Motor neuron (in vitro differentiated cells): ENCODE data around the gene PDYN. TPM values are rescaled to one million over a fixed set of nuclear protein-coding genes. Genes with fewer than 3 reads are reported as not detected.

ENCODE experiments used
- ATAC-seq, 8 experiments: fragments of 200-7000 bp; cut with Tn5 transposase; replicated peaks in 6 of 8; 2 replicates each; pipeline ENCODE4 v1.8.0; 2021; ENCODE audit warnings: mild to moderate bottlenecking in 8 of 8, moderate library complexity in 8 of 8
- H3K27ac ChIP-seq, 2 donors: fragments of 250-450 bp; sonication (Bioruptor Pico); 2 replicates each; pipeline ENCODE4 v1.9.0; 2021; ENCODE audit warnings: antibody characterized with exemption in 2 of 2, mild to moderate bottlenecking in 2 of 2, moderate library complexity in 1 of 2
- H3K4me1 ChIP-seq, 2 donors: fragments of 250-450 bp; sonication (Bioruptor Pico); replicated peaks in 1 of 2; 2 replicates each; pipeline ENCODE4 v1.6.1; 2021; ENCODE audit warnings: antibody characterized with exemption in 2 of 2, mild to moderate bottlenecking in 2 of 2, moderate library complexity in 1 of 2
- H3K4me3 ChIP-seq, 5 donors: fragments of 250-450 bp; sonication (Bioruptor Pico); 2 replicates each; pipeline ENCODE4 v1.9.0; 2021; ENCODE audit warnings: antibody characterized with exemption in 5 of 5, mild to moderate bottlenecking in 5 of 5, moderate library complexity in 4 of 5
- WGBS, 10 experiments: fragments of 450-650 bp; shearing (Covaris generic); methylation state at CpG; one replicate each; pipeline ENCODE4 v1.0.0; 2022; 5-methylcytosine and 5-hydroxymethylcytosine counted together
- in situ Hi-C, 9 experiments: fragments of 400-800 bp; cut with MboI; loops; one replicate each; pipeline ENCODE4 v1.15.0; 2021; ENCODE audit warnings: low sequenced_read_pairs in 9 of 9, low pct_unique_long_range_greater_than_20kb in 2 of 9; ENCODE audit not compliant: unreplicated experiment in 9 of 9
- total RNA-seq, 8 experiments: library from RNA; unstranded; fragments of 300-600 nt; gene quantifications; 2 replicates each; pipeline versions ENCODE4 v1.2.3 to v1.2.4, GENCODE V29; 2022

The PDYN gene
- total RNA-seq, 8 experiments from 2014 or later, result 0.09 to 0.10 (median 0.09) TPM; not detected in 5

- no peaks in the 10 kb centered on the region for H3K4me1 ChIP-seq
- H3K4me3 ChIP-seq, result no peak overlapping the region
- in situ Hi-C loops, result no loop called here
- 50 to 100% (median 82%) methylated on average over 1 to 7 of the region's 7 CpGs; no CpG with 5 or more reads in 3 of the 10 experiments for WGBS, 10 experiments
- no peak for ATAC-seq
- H3K27ac ChIP-seq, result no peak overlapping the region
Observed at GRCh38 chr20:1945660-1946059, 48.2 kb downstream of the PDYN start.

DNA sequence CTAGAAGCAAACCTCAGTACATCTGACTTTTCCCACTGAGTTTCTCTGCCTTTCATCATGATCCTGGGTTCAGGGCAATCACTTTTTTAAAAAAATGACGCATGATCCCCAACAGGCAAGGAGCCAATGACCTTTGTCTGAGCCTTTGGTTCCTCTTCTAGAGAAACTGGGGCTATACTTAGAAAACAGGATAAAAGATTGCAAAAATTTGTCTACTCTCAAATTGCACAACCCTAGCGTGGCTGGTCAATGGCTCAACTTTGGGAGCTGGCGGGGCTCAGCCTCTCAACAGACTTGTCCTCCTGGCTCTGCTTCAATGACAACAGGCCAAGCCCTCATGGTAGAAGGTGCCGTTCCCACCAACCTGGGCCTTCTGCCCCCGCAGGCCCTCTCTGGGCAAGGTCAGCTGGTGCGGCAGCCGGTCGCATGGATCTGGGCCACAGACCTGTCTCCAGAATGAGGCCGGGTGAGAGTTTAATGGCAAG, 48.7 kb downstream of the PDYN start:
- no peak for ATAC-seq
- H3K4me1 ChIP-seq, result no peaks in the 10 kb centered on the region
- 55 to 100% (median 100%) methylated on average over 1 to 7 of the region's 9 CpGs; no CpG with 5 or more reads in 4 of the 10 experiments for WGBS, 10 experiments
- no peak overlapping the region for H3K27ac ChIP-seq
- no peak overlapping the region for H3K4me3 ChIP-seq
- in situ Hi-C loops, result no loop called here

DNA sequence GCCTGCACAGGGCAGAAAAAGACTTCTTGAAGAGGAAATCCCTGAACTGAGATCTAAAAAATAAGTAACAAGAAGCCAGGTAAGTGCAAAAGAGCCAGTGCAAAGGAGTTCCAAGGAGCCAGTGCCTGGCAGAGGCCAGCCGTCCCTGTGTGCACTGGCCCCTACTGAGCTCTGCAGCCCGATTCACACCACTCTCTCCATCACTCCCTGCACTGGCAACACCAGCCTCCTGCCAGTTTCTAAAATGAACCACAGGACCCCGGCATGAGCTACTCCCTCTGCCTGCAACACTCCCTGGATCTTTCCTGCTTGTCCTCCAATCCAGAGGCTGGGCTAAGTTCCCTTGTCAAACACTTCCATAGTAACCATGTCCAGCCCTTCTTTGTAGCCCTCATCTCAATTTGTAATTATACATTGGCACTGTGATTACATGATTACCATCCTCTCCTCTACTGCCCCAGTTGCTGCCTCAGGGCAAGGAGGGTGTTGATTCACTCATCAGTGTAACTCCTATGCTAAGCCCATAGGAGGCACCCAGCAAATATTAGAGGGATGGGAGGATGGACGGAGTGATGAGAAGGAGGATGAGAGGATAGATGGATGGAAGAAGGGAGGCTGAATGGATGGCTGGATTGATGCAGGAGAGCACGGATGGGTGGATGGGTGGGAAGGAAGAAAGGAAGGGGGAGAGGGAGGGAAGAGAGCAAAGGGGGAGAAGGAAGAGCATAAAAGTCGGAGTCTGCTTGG, 49.3 kb downstream of the PDYN start:
- no peak overlapping the region for H3K27ac ChIP-seq
- WGBS, 10 experiments, result 39 to 85% (median 57%) methylated on average over 1 to 6 of the region's 6 CpGs; no CpG with 5 or more reads in 2 of the 10 experiments
- H3K4me3 ChIP-seq, result no peak overlapping the region
- no peaks in the 10 kb centered on the region for H3K4me1 ChIP-seq
- ATAC-seq, result peak in 3 of 8 experiments; percentile 21 to 72 (median 23)
- in situ Hi-C loops, result no loop called here

DNA sequence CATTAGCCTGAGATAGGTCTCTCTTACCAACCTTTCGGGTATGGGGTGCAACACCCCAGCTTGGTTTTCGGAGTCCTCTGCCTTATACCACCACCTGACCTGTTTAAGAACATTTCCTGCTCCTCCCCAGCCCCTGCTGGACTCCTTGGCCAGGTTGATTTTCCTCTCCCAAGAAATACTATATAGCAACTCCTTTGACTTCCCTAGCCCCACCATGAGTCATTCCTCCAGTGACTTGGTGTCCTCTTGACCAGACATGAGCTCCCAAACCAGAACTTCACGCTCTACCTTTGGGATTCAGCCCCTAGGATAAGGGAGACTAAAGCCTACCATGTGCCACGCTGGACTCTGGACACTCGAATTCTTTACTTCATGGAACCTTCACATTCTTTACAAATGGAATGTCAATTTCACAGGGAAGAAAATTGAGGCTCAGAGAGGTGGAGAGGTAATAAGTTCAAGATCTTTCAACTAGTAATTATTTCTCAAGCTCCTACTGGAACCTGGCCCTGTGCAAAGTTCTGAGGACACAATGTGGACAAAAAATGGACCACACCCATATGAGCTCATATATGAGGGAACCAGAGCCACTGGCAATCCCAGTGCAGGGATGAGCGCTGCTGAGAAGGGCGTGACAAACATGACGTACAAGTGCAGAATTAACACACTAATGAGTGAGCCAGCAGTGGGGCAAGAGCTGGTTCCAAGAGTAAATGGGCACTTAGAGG, 50.4 kb downstream of the PDYN start:
- ATAC-seq, result peak in 3 of 8 experiments; percentile 82 to 88 (median 82)
- H3K4me1 ChIP-seq, result no peaks in the 10 kb centered on the region
- WGBS, 10 experiments, result 30 to 92% (median 74%) methylated on average over 2 to 8 of the region's 8 CpGs; no CpG with 5 or more reads in 2 of the 10 experiments
- H3K27ac ChIP-seq, result no peak overlapping the region
- H3K4me3 ChIP-seq, result no peak overlapping the region
- in situ Hi-C loops, result no loop called here

DNA sequence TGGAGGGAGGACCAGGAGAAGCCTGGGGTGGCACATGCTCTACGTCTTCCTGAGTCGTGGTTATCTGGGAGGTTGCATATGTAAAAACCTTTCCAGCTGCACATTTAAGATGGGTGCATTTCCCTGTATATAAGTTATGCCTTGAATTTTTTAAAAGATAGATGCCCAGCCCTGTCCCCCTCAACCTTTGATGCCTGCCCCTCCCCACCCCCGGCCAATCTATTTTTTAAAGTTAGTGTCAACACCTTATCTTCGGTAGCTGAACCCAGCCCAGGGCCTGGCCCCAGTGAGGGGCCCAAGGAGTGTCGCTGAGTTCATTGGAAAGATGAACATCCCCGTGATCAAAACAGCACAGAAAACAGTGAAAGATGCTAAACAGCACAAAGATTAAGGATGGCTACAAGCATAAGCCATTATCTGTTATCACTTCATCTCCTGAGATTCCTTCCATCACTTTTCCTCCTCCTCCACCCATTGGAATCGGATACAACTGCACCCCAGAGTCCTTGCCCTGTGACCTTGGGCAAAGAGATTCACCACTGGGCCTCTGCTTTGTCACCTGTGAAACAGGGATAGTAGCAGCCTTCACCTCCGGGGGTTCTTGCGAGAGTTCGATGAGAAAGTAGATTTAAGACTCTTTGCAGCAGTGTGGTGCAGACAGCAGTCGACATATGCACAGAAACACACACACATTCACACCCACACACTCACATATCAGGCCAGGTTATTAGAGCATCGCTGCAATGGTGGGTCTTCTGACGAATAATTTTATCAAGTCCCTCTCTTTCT, 51.2 kb downstream of the PDYN start:
- peak in 2 of 8 experiments; percentile 2 to 3 for ATAC-seq
- no peak overlapping the region for H3K27ac ChIP-seq
- in situ Hi-C loops, result no loop called here
- 60 to 92% (median 84%) methylated on average over 2 to 12 of the region's 13 CpGs; no CpG with 5 or more reads in 3 of the 10 experiments for WGBS, 10 experiments
- no peaks in the 10 kb centered on the region for H3K4me1 ChIP-seq
- H3K4me3 ChIP-seq, result no peak overlapping the region

DNA sequence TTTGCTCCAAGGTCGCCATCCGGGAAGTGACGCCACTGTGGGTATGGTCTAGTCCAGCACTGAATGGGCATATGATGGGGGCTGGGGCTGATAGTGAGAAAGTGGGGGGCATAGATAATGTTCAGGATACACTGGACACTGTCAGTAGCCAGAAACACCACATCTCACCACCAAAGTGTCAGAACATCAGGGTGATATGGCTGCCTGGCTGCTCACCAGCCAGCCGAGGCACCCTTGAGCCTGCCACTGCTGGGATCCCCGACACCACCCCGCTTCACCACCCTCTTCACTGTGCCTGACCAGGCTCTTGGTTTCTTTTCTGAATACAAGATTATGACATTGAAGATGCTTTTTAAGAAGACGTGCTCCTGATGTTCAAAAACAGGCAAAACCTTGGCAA, 51.8 kb downstream of the PDYN start:
- Histone ChIP-seq H3K27ac (no peak overlapping the region), H3K4me3 (no peak overlapping the region), H3K4me1 (no peaks in the 10 kb centered on the region)
- WGBS, 10 experiments, result 70 to 100% (median 92%) methylated on average over 1 to 7 of the region's 7 CpGs; no CpG with 5 or more reads in 2 of the 10 experiments
- in situ Hi-C loops, result no loop called here
- no peak for ATAC-seq

DNA sequence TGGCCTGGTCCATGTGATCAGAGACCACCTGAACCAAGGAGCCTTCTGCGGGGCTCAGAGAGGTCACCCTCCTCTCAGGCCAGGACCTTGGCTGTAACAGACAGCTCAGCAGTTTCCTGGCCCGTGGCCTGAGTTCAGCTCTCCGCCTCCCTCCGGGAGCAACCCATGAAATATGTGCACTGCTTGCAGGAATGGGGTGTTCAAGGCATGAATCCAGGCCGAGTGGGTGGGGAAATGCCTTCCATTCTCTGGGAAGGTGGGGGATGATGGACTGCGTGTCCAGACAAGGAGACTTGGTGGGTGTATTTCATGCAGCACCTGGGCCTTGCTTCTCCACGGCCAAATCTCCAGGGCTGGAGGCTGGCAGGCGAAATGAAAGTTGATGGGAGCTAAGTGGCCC, 52.6 kb downstream of the PDYN start:
- ATAC-seq, result peak in 2 of 8 experiments; percentile 18 to 29
- no peak overlapping the region for H3K4me3 ChIP-seq
- H3K4me1 ChIP-seq, result no peaks in the 10 kb centered on the region
- no peak overlapping the region for H3K27ac ChIP-seq
- WGBS, 10 experiments, result 0 to 100% (median 67%) methylated on average over 1 to 7 of the region's 8 CpGs; no CpG with 5 or more reads in 3 of the 10 experiments
- in situ Hi-C loops, result no loop called here

GRCh38 chr20:1940581-1940980, 53.3 kb downstream of the PDYN start:
- H3K4me1 ChIP-seq, result no peaks in the 10 kb centered on the region
- in situ Hi-C loops, result no loop called here
- ATAC-seq, result no peak
- no peak overlapping the region for H3K27ac ChIP-seq
- 40 to 91% (median 86%) methylated on average over 1 to 5 of the region's 5 CpGs; no CpG with 5 or more reads in 1 of the 10 experiments for WGBS, 10 experiments
- no peak overlapping the region for H3K4me3 ChIP-seq

DNA sequence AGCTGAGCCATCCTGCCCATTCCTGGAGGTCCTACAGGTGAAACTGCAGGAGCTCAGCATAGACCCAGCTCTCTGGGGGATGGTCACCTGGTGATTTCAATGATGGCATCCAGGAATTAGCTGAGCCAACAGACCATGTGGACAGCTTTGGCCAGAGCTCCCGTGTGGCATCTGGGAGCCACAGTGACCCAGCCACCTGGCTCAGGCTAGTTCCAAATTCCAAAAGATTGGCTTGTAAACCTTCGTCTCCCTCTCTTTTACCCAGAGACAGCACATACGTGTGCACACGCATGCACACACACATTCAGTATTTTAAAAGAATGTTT, 54.6 kb downstream of the PDYN start:
- no peak for ATAC-seq
- Histone ChIP-seq H3K4me1 (no peaks in the 10 kb centered on the region), H3K27ac (no peak overlapping the region), H3K4me3 (no peak overlapping the region)
- in situ Hi-C loops, result no loop called here
- WGBS, 10 experiments, result 75 to 100% (median 100%) methylated on average over 1 to 4 of the region's 4 CpGs; no CpG with 5 or more reads in 4 of the 10 experiments

GRCh38 chr20:1938464-1939269, 55.2 kb downstream of the PDYN start:
- no peak for ATAC-seq
- Histone ChIP-seq H3K4me1 (no peaks in the 10 kb centered on the region), H3K27ac (no peak overlapping the region), H3K4me3 (no peak overlapping the region)
- 75 to 100% (median 79%) methylated on average over 1 to 11 of the region's 14 CpGs; no CpG with 5 or more reads in 5 of the 10 experiments for WGBS, 10 experiments
- in situ Hi-C loops, result no loop called here

DNA sequence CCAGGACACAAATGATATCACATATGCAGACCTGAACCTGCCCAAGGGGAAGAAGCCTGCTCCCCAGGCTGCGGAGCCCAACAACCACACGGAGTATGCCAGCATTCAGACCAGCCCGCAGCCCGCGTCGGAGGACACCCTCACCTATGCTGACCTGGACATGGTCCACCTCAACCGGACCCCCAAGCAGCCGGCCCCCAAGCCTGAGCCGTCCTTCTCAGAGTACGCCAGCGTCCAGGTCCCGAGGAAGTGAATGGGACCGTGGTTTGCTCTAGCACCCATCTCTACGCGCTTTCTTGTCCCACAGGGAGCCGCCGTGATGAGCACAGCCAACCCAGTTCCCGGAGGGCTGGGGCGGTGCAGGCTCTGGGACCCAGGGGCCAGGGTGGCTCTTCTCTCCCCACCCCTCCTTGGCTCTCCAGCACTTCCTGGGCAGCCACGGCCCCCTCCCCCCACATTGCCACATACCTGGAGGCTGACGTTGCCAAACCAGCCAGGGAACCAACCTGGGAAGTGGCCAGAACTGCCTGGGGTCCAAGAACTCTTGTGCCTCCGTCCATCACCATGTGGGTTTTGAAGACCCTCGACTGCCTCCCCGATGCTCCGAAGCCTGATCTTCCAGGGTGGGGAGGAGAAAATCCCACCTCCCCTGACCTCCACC, 56.4 kb downstream of the PDYN start:
- H3K4me1 ChIP-seq, result no peaks in the 10 kb centered on the region
- H3K4me3 ChIP-seq, result no peak overlapping the region
- no peak overlapping the region for H3K27ac ChIP-seq
- ATAC-seq, result no peak
- in situ Hi-C loops, result no loop called here
- 90 to 98% methylated on average over 2 to 7 of the region's 25 CpGs; no CpG with 5 or more reads in 8 of the 10 experiments for WGBS, 10 experiments
